H9 (cell line): Measurements from ENCODE around the gene CFAP91. TPM values are rescaled to one million over a fixed set of nuclear protein-coding genes. Genes with fewer than 3 reads are reported as not detected.

Experiments
- DNase-seq: peaks from one replicate; pipeline ENCODE4 v3.0.0-alpha.2; 2017
- H2AFZ ChIP-seq: one replicate; pipeline ENCODE4 v1.6.1; 2013; ENCODE audit warnings: mild to moderate bottlenecking, low read length, control low read depth, moderate library complexity
- H2AK5ac ChIP-seq: 2 replicates; pipeline ENCODE4 v1.6.1; 2013; ENCODE audit warnings: low read length, control low read depth, mixed read lengths; ENCODE audit not compliant: insufficient read length
- H2BK120ac ChIP-seq: one replicate; pipeline ENCODE4 v1.6.1; 2013; ENCODE audit warnings: low read depth, mild to moderate bottlenecking, low read length, control low read depth, inconsistent platforms; ENCODE audit not compliant: poor library complexity, severe bottlenecking
- H2BK12ac ChIP-seq: 2 replicates; pipeline ENCODE4 v1.6.1; 2013; ENCODE audit warnings: low read length, control low read depth, mixed read lengths, low read depth; ENCODE audit not compliant: insufficient read length
- H2BK15ac ChIP-seq: 2 replicates; pipeline ENCODE4 v1.6.1; 2013; ENCODE audit warnings: low read depth, low read length, control low read depth
- H2BK20ac ChIP-seq: one replicate; pipeline ENCODE4 v1.6.1; 2013; ENCODE audit warnings: low read depth, mild to moderate bottlenecking, low read length, control low read depth, inconsistent platforms; ENCODE audit not compliant: poor library complexity, severe bottlenecking
- H2BK5ac ChIP-seq: 2 replicates; pipeline ENCODE4 v1.6.1; 2013; ENCODE audit warnings: low read length, control low read depth, mixed read lengths; ENCODE audit not compliant: insufficient read length
- H3K14ac ChIP-seq: 2 replicates; pipeline ENCODE4 v1.6.1; 2013; ENCODE audit warnings: low read length, control low read depth; ENCODE audit not compliant: insufficient read depth
- H3K18ac ChIP-seq: 2 replicates; pipeline ENCODE4 v1.6.1; 2013; ENCODE audit warnings: low read depth, mild to moderate bottlenecking, mixed read lengths, low read length, control low read depth; ENCODE audit not compliant: insufficient read length
- H3K23ac ChIP-seq: 2 replicates; pipeline ENCODE4 v1.6.1; 2013; ENCODE audit warnings: low read length, control low read depth, mixed read lengths, low read depth; ENCODE audit not compliant: insufficient read length
- H3K23me2 ChIP-seq: 2 replicates; pipeline ENCODE4 v1.6.1; 2013; ENCODE audit warnings: low read depth, mild to moderate bottlenecking, mixed read lengths, low read length, control low read depth; ENCODE audit not compliant: insufficient read length, poor library complexity, severe bottlenecking
- H3K27ac ChIP-seq: 2 replicates; pipeline ENCODE4 v1.5.1; 2013; ENCODE audit warnings: low read length, control low read depth, mixed read lengths, low read depth; ENCODE audit not compliant: insufficient read length
- H3K27me3 ChIP-seq: 2 replicates; pipeline ENCODE4 v1.6.1; 2013; ENCODE audit warnings: low read length, control low read depth, inconsistent platforms; ENCODE audit not compliant: insufficient read depth
- H3K4ac ChIP-seq: 2 replicates; pipeline ENCODE4 v1.6.1; 2013; ENCODE audit warnings: low read depth, mild to moderate bottlenecking, control low read depth, inconsistent platforms, low read length, moderate library complexity
- H3K4me1 ChIP-seq: 2 replicates; pipeline ENCODE4 v1.6.1; 2013; ENCODE audit warnings: low read length, control low read depth, inconsistent platforms; ENCODE audit not compliant: insufficient read depth
- H3K4me2 ChIP-seq: 2 replicates; pipeline ENCODE4 v1.6.1; 2013; ENCODE audit warnings: low read length, control low read depth, mixed read lengths; ENCODE audit not compliant: insufficient read length, insufficient read depth
- H3K56ac ChIP-seq: 2 replicates; pipeline ENCODE4 v1.6.1; 2013; ENCODE audit warnings: low read depth, mild to moderate bottlenecking, mixed read lengths, low read length, control low read depth; ENCODE audit not compliant: insufficient read length
- H3K79me1 ChIP-seq: 2 replicates; pipeline ENCODE4 v1.6.1; 2013; ENCODE audit warnings: low read depth, mild to moderate bottlenecking, moderate library complexity, low read length, control low read depth, inconsistent platforms; ENCODE audit not compliant: insufficient read depth, poor library complexity, severe bottlenecking
- H3K79me2 ChIP-seq: 2 replicates; pipeline ENCODE4 v1.6.1; 2013; ENCODE audit warnings: low read length, control low read depth, inconsistent platforms; ENCODE audit not compliant: insufficient read depth
- H3K9ac ChIP-seq: 2 replicates; pipeline ENCODE4 v1.6.1; 2013; ENCODE audit warnings: low read length, control low read depth, mixed read lengths; ENCODE audit not compliant: insufficient read length; ENCODE audit errors: extremely low read depth
- H3K9me3 ChIP-seq: one replicate; pipeline ENCODE4 v1.6.1; 2013; ENCODE audit warnings: low read depth, low read length, inconsistent platforms; ENCODE audit not compliant: control insufficient read depth
- H3T11ph ChIP-seq: one replicate; pipeline ENCODE4 v1.6.1; 2013; ENCODE audit warnings: mild to moderate bottlenecking, low read length, control low read depth, inconsistent platforms
- H4K20me1 ChIP-seq: one replicate; pipeline ENCODE4 v1.6.1; 2013; ENCODE audit not compliant: control insufficient read depth, insufficient read length, insufficient read depth
- H4K5ac ChIP-seq: 2 replicates; pipeline ENCODE4 v1.6.1; 2013; ENCODE audit warnings: low read depth, mild to moderate bottlenecking, mixed read lengths, low read length, control low read depth; ENCODE audit not compliant: insufficient read length
- H4K8ac ChIP-seq: replicated peaks from 2 replicates; pipeline ENCODE4 v1.6.1; 2013; ENCODE audit warnings: low read length, control low read depth, mixed read lengths, low read depth; ENCODE audit not compliant: insufficient read length
- H4K91ac ChIP-seq: 2 replicates; pipeline ENCODE4 v1.6.1; 2013; ENCODE audit warnings: low read depth, mild to moderate bottlenecking, moderate library complexity, mixed read lengths, low read length, control low read depth; ENCODE audit not compliant: insufficient read length
- H3K27ac Mint-ChIP-seq, 3 experiments: 2 replicates in 2 of 3; 3 replicates in 1 of 3; pipeline ENCODE4 v1.8.0; 2020 to 2021; ENCODE audit warnings: mixed read lengths in 3 of 3, mild to moderate bottlenecking in 1 of 3, moderate library complexity in 1 of 3
- H3K27me3 Mint-ChIP-seq: 2 replicates; pipeline ENCODE4 v1.8.0; 2021; ENCODE audit warnings: low read depth, mild to moderate bottlenecking, moderate library complexity, mixed read lengths
- H3K36me3 Mint-ChIP-seq, 3 experiments: 2 replicates in 2 of 3; 3 replicates in 1 of 3; pipeline ENCODE4 v1.8.0; 2020 to 2021; ENCODE audit warnings: low read depth in 3 of 3, mixed read lengths in 3 of 3; ENCODE audit not compliant: insufficient read depth in 1 of 3
- H3K4me1 Mint-ChIP-seq, 2 experiments: 2 replicates each; pipeline ENCODE4 v1.8.0; 2020; ENCODE audit warnings: mixed read lengths in 2 of 2
- H3K4me3 Mint-ChIP-seq, 2 experiments: 2 replicates in 1 of 2; 3 replicates in 1 of 2; pipeline ENCODE4 v1.8.0; 2020 to 2021; ENCODE audit warnings: mild to moderate bottlenecking in 2 of 2, mixed read lengths in 2 of 2, moderate library complexity in 1 of 2
- H3K9me3 Mint-ChIP-seq, 2 experiments: 2 replicates in 1 of 2; 3 replicates in 1 of 2; pipeline ENCODE4 v1.8.0; 2020; ENCODE audit warnings: mild to moderate bottlenecking in 2 of 2, mixed read lengths in 2 of 2, moderate library complexity in 1 of 2
- CTCF ChIP-seq: fragments of 200-600 bp; sonication (generic); conservative IDR thresholded peaks from 3 replicates; pipeline ENCODE4 v1.8.0; 2021; ENCODE audit warnings: antibody characterized with exemption, mild to moderate bottlenecking
- WGBS: extraction: QIAGEN DNeasy Blood & Tissue Kit; methylation state at CpG from one replicate; pipeline ENCODE4 v1.1.7; 2013; ENCODE audit warnings: missing lambda C conversion rate, low lambda C conversion rate, mixed read lengths; ENCODE audit not compliant: insufficient read length; ENCODE audit errors: extremely low coverage; 5-methylcytosine and 5-hydroxymethylcytosine counted together
- total RNA-seq: library from RNA; stranded (reverse); gene quantifications from 2 replicates; pipeline ENCODE4 v1.2.1, GENCODE V29; 2021

CFAP91 gene
- total RNA-seq, 1 experiment from 2014 or later: 2.3 TPM

GRCh38 chr3:119745942-119746341 lies 43.1 kb downstream of the CFAP91 start:
- no peaks in the 10 kb centered on the region for H3K79me1 ChIP-seq
- H3K23me2 ChIP-seq: no peaks in the 10 kb centered on the region
- Mint-ChIP-seq H3K36me3 (no peaks in the 10 kb centered on the region), H3K27me3 (no peaks in the 10 kb centered on the region; the same call in 1 of the 2 replicates), H3K9me3 (no peaks in the 10 kb centered on the region), H3K4me3 (no peak overlapping the region), H3K4me1 (0 out of 4 replicates have a peak, but pooled peaks cover 0 to 2% of the 10 kb centered on the region in 2 experiments), H3K27ac (no peak overlapping the region)
- no peak overlapping the region for H2BK120ac ChIP-seq
- H3K14ac ChIP-seq: no peak overlapping the region
- no peak overlapping the region for H3K23ac ChIP-seq
- no peak overlapping the region for H4K91ac ChIP-seq
- H2BK15ac ChIP-seq: no peak overlapping the region
- no peaks in the 10 kb centered on the region for H3K79me2 ChIP-seq
- H3T11ph ChIP-seq: no peak overlapping the region
- H4K8ac ChIP-seq: no peak overlapping the region
- no peaks in the 10 kb centered on the region for H3K9me3 ChIP-seq
- no peaks in the 10 kb centered on the region for H3K4me1 ChIP-seq
- no CpG with 5 or more reads among the region's 1 CpG for WGBS
- H3K4me2 ChIP-seq: no peak overlapping the region
- no peak overlapping the region for H2BK5ac ChIP-seq
- H3K18ac ChIP-seq: no peak overlapping the region
- H2BK12ac ChIP-seq: no peak overlapping the region
- no peak overlapping the region for H2BK20ac ChIP-seq
- no peaks in the 10 kb centered on the region for H4K20me1 ChIP-seq
- H3K27me3 ChIP-seq: no peaks in the 10 kb centered on the region
- H2AFZ ChIP-seq: no peak overlapping the region
- H3K4ac ChIP-seq: no peak overlapping the region
- H3K56ac ChIP-seq: no peak overlapping the region
- no peak overlapping the region for H3K9ac ChIP-seq
- H2AK5ac ChIP-seq: no peak overlapping the region
- TF ChIP-seq CTCF: no peak
- H3K27ac ChIP-seq: no peak overlapping the region
- no peak overlapping the region for H4K5ac ChIP-seq
- DNase-seq: no peak
